ENCODE results near the gene ATP13A2. TPM values are rescaled to one million over a fixed set of nuclear protein-coding genes. Genes with fewer than 3 reads are reported as not detected.

Gene ATP13A2
- polyA plus RNA-seq, 3 donors, result 26.3 to 30.4 (median 30.0) TPM

GRCh38 chr1:17004466-17005364, 7.0 kb downstream of the ATP13A2 start:
- no peak for DNase-seq (ENCODE audit: low read depth in 3 of 3, low spot score in 2 of 3)

GRCh38 chr1:17002524-17002902, 9.2 kb downstream of the ATP13A2 start:
- DNase-seq (ENCODE audit: low read depth in 3 of 3, low spot score in 2 of 3), result no peak

DNA sequence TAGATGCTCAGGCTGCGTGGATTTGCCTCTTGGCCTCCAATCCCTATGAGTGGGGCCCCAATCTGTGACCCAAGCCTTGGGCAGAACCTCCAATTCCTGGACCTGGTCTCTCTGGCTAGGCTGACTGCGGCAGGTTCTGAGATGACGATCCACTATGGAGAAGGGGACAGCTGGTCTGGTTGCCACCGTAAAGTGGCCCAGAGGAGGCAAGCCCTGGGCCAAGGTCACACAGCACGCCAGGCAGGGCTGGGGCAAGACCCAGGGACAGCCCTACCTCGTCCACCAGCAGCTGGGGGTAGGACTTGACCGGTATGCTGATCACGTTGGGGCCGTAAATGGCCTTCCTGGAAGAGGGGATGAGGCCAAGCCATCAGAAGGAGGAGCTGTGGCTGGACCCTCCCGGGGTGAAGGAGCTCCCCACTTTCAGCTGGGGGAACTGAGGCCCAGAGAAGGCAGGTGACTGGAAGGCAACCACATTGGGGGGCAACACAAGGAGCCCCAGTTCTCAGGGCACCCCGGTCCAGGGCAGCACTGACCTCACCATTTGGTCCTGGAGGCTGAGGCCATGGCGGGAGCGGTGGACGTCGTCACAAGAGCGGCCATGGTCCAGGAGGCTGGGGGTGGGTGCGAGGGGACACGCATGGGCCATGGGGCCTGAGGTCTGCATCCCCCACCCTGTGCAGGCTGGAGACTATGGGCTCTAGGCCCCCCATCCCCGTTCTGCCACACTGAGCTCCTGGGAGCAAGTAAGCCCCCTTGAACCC, 9.8 kb downstream of the ATP13A2 start:
- no peak for DNase-seq (ENCODE audit: low read depth in 3 of 3, low spot score in 2 of 3)

GRCh38 chr1:16999863-17000262, 11.9 kb downstream of the ATP13A2 start:
- DNase-seq (ENCODE audit: low read depth in 3 of 3, low spot score in 2 of 3), result no peak

- no peak for DNase-seq (ENCODE audit: low read depth in 3 of 3, low spot score in 2 of 3)
Measured at GRCh38 chr1:16998589-16998988, 13.1 kb downstream of the ATP13A2 start.

GRCh38 chr1:16996845-16997244, 14.9 kb downstream of the ATP13A2 start:
- DNase-seq (ENCODE audit: low read depth in 3 of 3, low spot score in 2 of 3), result no peak

GRCh38 chr1:16993521-16994038, 18.1 kb downstream of the ATP13A2 start:
- no peak for DNase-seq (ENCODE audit: low read depth in 3 of 3, low spot score in 2 of 3)

- no peak for DNase-seq (ENCODE audit: low read depth in 3 of 3, low spot score in 2 of 3)
Measured at GRCh38 chr1:16992675-16993074, 19.1 kb downstream of the ATP13A2 start.

DNA sequence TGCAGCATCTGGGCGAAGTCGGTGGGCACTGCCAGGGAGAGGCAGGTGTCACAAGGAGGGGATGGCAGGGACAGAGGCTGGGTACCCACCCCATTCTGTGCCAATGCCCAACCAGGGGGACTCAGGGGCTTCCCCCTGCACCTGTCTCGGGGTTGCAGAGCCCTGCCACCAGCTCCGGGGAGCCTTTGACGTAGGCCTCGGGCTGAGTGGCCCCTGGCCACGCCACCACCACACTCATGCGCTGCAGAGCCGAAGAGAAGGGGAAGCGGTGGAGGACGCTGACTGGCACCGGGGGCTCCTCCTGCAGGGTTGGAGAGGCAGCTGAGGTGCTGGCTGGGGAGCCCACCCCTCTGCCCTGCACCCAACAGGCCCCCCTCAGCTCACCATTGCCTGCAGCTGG, 19.6 kb downstream of the ATP13A2 start:
- DNase-seq (ENCODE audit: low read depth in 3 of 3, low spot score in 2 of 3), result no peak

DNA sequence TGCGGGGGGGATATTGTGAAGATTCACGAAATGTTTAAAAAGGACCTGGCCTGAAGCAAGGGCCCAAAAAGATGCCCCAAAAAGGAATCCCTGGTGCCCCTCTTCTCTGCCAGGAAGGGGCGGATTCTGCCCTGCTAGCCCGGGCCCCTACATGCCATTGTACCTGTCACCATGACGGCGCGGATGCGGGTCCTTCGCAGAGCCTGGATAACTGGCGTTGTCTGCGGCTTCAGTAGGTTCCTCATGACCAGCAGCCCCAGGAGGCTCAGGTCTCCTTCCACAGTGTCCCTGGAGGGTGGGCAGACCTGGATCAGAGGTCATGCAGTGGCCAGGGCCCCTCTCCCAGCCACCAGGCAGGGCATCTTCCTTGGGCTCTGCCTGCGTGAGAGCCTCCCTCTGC, 20.2 kb downstream of the ATP13A2 start:
- DNase-seq (ENCODE audit: low read depth in 3 of 3, low spot score in 2 of 3), result no peak

DNA sequence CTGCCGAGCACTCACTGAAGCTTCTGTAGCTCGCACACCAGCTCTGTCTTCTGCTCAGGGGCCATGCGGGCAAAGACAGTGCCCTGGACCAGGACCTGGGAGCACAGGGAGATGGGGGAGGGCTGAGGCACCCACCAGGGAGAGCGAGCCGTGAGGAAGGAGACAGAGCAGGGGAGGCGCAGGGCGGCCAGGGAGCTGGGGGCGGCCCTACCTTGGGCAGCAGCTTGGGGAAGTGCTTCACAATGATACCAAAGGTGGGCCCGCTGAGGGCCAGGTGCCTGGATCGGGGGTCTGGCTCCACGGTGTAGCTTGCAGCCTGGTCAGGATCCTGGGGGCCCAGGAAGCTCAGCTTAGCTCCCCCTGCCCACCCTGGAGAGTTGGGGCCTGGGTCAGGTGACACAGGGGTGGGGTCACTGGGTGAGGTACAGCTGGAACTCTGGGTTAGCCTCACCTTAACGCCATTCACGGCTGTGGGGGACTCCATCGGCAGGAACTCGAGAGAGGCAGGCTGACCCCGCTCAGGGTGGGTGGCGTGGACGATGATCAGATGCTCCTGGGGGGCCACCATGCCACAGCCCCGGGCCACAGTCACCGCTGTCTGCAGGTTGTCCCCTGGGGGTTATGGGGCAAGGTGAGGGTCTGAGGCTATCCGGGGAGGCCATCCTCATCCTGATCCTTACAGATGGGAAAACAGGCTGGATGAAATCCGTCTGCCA, 21.9 kb downstream of the ATP13A2 start:
- no peak for DNase-seq (ENCODE audit: low read depth in 3 of 3, low spot score in 2 of 3)

GRCh38 chr1:16988210-16988609, 23.5 kb downstream of the ATP13A2 start:
- DNase-seq (ENCODE audit: low read depth in 3 of 3, low spot score in 2 of 3), result no peak

DNA sequence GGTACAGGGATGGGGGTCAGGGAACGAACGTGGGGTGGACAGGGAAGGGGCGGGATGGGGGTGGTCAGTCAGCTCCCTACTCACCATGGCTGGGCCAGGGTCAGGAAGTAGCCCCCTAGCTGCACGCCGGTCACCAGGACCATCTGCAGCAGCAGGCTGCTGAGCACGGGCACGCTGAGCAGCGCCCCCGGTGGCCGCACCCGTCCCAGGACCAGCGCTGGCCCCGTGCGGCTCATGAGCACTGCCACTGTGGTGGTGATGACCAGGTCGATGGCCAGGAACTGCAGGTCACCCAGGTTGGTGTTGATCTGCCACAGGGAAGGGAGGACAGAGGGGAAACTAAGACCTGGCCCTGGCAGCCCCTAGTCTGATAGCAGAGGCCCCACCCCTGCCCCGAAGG, 24.8 kb downstream of the ATP13A2 start:
- DNase-seq (ENCODE audit: low read depth in 3 of 3, low spot score in 2 of 3), result no peak

DNA sequence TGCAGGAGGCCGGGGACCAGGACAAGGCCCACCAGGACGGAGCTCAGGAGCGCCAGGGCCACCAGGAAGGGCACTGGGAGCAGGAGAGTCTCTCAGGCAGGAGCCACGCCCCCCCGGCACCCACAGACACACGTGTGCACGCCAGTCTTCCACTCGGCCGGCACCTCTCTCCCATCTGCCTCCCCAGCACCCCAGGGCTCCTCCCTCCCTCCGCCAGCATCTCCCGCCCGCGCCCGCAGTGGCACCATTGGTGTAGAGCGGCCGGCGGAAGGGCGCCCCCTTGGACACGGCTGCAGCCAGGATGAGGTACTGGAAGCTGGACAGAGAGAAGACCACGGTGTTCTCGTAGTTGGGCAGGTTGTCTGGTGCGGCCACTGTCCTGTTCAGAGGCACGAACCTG, 25.2 kb downstream of the ATP13A2 start:
- DNase-seq (ENCODE audit: low read depth in 3 of 3, low spot score in 2 of 3), result no peak

DNA sequence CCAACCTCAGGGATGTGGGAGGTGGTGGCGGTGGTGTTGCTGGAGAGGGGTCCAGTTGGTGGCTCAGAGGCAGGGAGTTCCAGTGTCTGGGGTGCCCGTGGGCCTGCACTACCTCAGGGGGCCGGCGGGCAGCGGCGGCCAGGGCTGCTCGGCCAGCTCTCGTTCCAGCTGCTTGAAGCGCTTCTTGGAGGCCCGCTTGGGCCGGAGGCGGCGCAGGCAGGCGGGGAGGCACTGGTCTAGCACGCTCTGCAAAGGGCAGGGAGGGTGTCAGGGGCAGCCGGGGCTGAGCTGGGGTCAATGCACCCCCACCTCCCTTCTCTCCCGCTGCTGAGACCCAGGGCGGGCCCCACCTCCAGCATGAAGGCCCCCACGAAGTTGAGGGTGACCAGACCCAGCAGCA, 25.6 kb downstream of the ATP13A2 start:
- no peak for DNase-seq (ENCODE audit: low read depth in 3 of 3, low spot score in 2 of 3)

GRCh38 chr1:16984717-16985116, 27.0 kb downstream of the ATP13A2 start:
- no peak for DNase-seq (ENCODE audit: low read depth in 3 of 3, low spot score in 2 of 3)

GRCh38 chr1:16983649-16984048, 28.1 kb downstream of the ATP13A2 start:
- DNase-seq (ENCODE audit: low read depth in 3 of 3, low spot score in 2 of 3), result no peak

DNA sequence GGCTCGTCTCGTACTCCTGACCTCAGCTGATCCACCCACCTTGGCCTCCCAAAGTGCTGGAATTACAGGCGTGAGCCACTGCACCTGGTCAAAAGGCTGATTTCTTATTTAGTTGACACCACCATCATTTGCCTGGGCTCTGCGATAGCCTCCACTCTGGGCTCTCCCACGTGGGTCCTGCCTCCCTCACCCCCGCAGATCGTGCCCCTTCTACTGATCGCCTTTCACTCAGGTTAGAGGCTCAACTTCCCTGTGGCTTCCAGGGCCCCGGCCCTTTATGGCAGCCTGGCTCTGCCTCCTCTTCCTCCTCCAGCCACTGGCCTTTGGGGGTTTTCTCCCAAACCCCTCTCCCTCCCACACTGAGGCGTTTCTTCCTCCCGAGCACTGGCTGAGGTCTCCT, 28.8 kb downstream of the ATP13A2 start:
- no peak for DNase-seq (ENCODE audit: low read depth in 3 of 3, low spot score in 2 of 3)

DNA sequence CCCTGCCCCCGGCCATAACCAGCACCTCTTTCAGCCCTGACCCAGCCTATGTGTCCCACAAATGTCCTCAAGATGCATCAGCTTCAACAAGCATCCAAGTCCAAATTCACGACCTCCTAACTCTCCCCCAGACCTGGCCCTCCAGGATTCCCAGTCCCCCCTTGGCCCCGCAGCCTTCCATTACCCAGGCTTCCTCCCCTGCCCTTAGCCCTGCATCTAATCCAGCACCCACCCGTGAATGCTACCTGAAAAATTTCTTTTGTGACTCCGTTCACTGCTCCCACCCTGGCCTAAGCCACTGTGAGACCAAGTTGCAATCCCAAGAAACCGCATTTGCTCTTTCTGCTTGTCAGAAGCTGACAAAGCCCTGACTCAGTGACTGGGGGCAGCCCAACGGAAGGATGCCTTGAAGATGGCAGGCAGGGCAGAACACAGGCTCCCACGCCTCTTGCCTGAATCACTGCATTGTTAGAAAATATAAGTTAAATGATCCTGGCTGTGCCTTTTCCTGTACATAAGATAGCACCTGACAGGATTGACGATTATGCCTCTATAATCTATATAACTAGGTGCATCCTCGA, 30.4 kb downstream of the ATP13A2 start:
- no peak for DNase-seq (ENCODE audit: low read depth in 3 of 3, low spot score in 2 of 3)

DNA sequence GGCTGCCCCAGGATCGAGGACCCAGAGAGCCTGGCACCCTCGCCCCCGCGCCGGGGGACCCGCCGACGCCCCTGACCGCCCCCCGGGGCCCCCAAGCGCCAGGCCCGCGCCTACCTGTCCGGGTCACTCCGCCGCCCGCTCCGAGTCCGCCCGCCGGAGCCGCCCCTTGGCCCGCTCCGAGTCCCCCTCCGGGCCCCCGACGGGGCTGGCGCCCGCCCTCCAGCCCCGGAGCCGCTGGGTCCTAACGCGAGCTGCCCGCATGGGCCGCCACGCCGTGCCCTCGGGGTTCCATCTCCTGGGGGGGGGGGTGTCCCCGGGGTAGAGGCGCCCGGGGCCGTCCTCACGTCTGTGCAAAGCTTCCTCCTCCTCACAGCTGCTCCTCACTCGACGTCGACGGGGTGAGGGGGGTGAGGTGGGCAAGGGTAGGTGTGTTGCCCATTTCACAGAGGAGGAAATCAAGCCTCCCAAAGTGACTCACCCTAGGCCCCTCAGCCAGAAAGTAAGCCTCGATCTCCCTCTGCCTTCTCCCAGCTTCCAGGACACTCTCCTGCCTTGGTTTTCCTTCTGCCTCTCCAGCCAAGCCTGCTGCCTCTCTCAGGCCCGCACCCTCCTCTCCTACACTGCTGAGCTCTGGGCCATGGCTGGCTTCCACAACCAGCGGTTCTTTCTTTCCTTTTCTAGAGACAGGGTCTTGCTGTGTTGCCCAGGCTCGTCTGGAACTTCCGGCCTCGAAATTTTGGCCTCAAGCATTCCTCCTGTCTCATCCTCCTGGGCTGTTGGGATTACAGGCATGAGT, 31.1 kb downstream of the ATP13A2 start, which contains the start of gene MFAP2:
Gene MFAP2, minus strand, starts transcription at position 148 of the 796 bp plus-strand sequence. CDS start 2,347 bp downstream, outside the sequence.
- peak in 1 of 3 donors; percentile 33 for DNase-seq (ENCODE audit: low read depth in 3 of 3, low spot score in 2 of 3)

Data from right renal cortex interstitium (tissue), 3 donors.